GM12878 (cell line): ENCODE measurements around the gene VGLL4. TPM values are rescaled to one million over a fixed set of nuclear protein-coding genes. Genes with fewer than 3 reads are reported as not detected.

ENCODE experiments used
- CEBPB ChIP-seq, 2 experiments: fragments of 150-350 bp in 1 of 2; IDR thresholded peaks; 2 replicates each; pipeline ENCODE4 v1.6.1; 2012 to 2014; ENCODE audit warnings: low read depth in 2 of 2, low read length in 2 of 2, borderline replicate concordance in 1 of 2, inconsistent platforms in 1 of 2
- CHD2 ChIP-seq: IDR thresholded peaks from 2 replicates; pipeline ENCODE4 v1.6.1; 2011; ENCODE audit warnings: low read depth, low read length, improper control_type of control experiment, borderline replicate concordance
- EP300 ChIP-seq, 2 experiments: fragments of 150-350 bp in 1 of 2; IDR thresholded peaks; 2 replicates each; pipeline ENCODE4 v1.6.1; 2011 to 2012; ENCODE audit warnings: low read depth in 2 of 2, low read length in 2 of 2, borderline replicate concordance in 1 of 2, improper control_type of control experiment in 1 of 2, inconsistent platforms in 1 of 2; ENCODE audit not compliant: control insufficient read depth in 1 of 2
- PBX3 ChIP-seq: IDR thresholded peaks from 2 replicates; pipeline ENCODE4 v1.6.1; 2011; ENCODE audit warnings: mild to moderate bottlenecking, low read depth, low read length, moderate library complexity; ENCODE audit not compliant: insufficient replicate concordance
- RAD51 ChIP-seq: fragments of 450-650 bp; IDR thresholded peaks from 2 replicates; pipeline ENCODE4 v1.6.1; 2016; ENCODE audit warnings: moderate library complexity, mild to moderate bottlenecking, inconsistent platforms
- RB1 ChIP-seq: fragments of 450-650 bp; formaldehyde crosslinking; IDR thresholded peaks from 2 replicates; pipeline ENCODE4 v1.6.1; 2017; ENCODE audit warnings: mild to moderate bottlenecking, borderline replicate concordance
- RBBP5 ChIP-seq: fragments of 200-600 bp; sonication (generic); conservative IDR thresholded peaks from 2 replicates; pipeline ENCODE4 v1.6.1; 2016
- SREBF2 ChIP-seq: IDR thresholded peaks from 2 replicates; pipeline ENCODE4 v1.6.1; 2012; ENCODE audit warnings: mild to moderate bottlenecking, low read length
- SRF ChIP-seq, 2 experiments: IDR thresholded peaks; 2 replicates each; pipeline ENCODE4 v1.6.1; 2011; ENCODE audit warnings: low read depth in 2 of 2, low read length in 2 of 2, mild to moderate bottlenecking in 1 of 2, moderate library complexity in 1 of 2
- WRNIP1 ChIP-seq: IDR thresholded peaks from 2 replicates; pipeline ENCODE4 v1.6.1; 2011; ENCODE audit warnings: low read depth, low read length, improper control_type of control experiment, borderline replicate concordance
- ZBTB4 ChIP-seq: fragments of 450-650 bp; formaldehyde crosslinking; IDR thresholded peaks from 2 replicates; pipeline ENCODE4 v1.4.0; 2022; ENCODE audit warnings: mild to moderate bottlenecking, moderate library complexity
- ZNF592 ChIP-seq: fragments of 450-650 bp; IDR thresholded peaks from 2 replicates; pipeline ENCODE4 v1.6.1; 2017; ENCODE audit warnings: mild to moderate bottlenecking, moderate library complexity
- polyA plus RNA-seq, 11 experiments: library from polyadenylated mRNA; depleted of rRNA in 4 of 11; unstranded in 6 of 11; stranded (reverse) in 5 of 11; fragments of >200 nt; fragmentation: Nextera tagmentation in 4 of 11; fragmentation: Illumina TruSeq in 1 of 11; extraction: Ambion mirVana in 4 of 11; extraction: Trizol in 1 of 11; gene quantifications; 1 replicate in 1 of 11; 2 replicates in 10 of 11; pipeline versions ENCODE4 v1.2.1 to v1.2.3, GENCODE V29; 2011 to 2016; ENCODE audit warnings: inconsistent platforms in 2 of 11, missing spikeins in 2 of 11, low read depth in 1 of 11
- total RNA-seq, 4 experiments: library from RNA; depleted of rRNA in 3 of 4; stranded (reverse); fragments of >200 nt in 3 of 4; fragmentation: Illumina TruSeq in 1 of 4; extraction: Trizol in 1 of 4; gene quantifications; 2 replicates each; pipeline versions ENCODE4 v1.2.1 to v1.2.3, GENCODE V29; 2013 to 2021

Gene VGLL4
- total and polyA plus RNA-seq, 10 of the 15 experiments (the other 5 are each of a cell fraction or from before 2014, with no cell fraction given): 0.44 to 38.1 (median 16.1) TPM

- TF ChIP-seq ZNF592 (no peak), CHD2 (no peak), WRNIP1 (no peak), RBBP5 (no peak), ZBTB4 (CRISPR knock-in tag) (no peak), CEBPB (IDR thresholded peaks at IDR 0.05; ENCODE audit: borderline replicate concordance in 1 of 2, low read depth in 2 of 2, low read length in 2 of 2) (no peak), SREBF2 (no peak), SRF (IDR thresholded peaks at IDR 0.05; ENCODE audit: low read depth in 2 of 2, low read length in 2 of 2) (no peak), EP300 (IDR thresholded peaks at IDR 0.05; ENCODE audit: borderline replicate concordance in 1 of 2, control insufficient read depth in 1 of 2, low read depth in 2 of 2, low read length in 2 of 2) (no peak), RB1 (no peak), PBX3 (no peak), RAD51 (no peak)
Measured at GRCh38 chr3:11546657-11547302, 96.9 kb downstream of the VGLL4 start (continued).
